ENCODE data around the gene KIAA1671. TPM values are rescaled to one million over a fixed set of nuclear protein-coding genes. Genes with fewer than 3 reads are reported as not detected.

Gene KIAA1671
- polyA plus RNA-seq, 3 donors = not detected

GRCh38 chr22:25008666-25009065 lies 56.1 kb downstream of the KIAA1671 start:
- Mint-ChIP-seq H3K27ac (no peak overlapping the region), H3K4me3 (no peak overlapping the region), H3K36me3 (no peaks in the 10 kb centered on the region), H3K9me3 (no peaks in the 10 kb centered on the region), H3K27me3 (ENCODE audit: low read depth in 3 of 3) (peaks cover 4 to 9% (median 8%) of the 10 kb centered on the region in 3 donors), H3K4me1 (no peaks in the 10 kb centered on the region)
- intact Hi-C loops (cut with micrococcal nuclease) = no loop called here
- H3K9ac ChIP-seq (ENCODE audit: insufficient read depth, low read length, poor library complexity, severe bottlenecking) = no peak overlapping the region
- H3K4me3 ChIP-seq (replicated peaks in 1 of 3; ENCODE audit: low read depth in 2 of 3, low read length in 3 of 3) = no peak overlapping the region
- H3K27me3 ChIP-seq (ENCODE audit: control insufficient read depth in 2 of 2, insufficient read depth in 2 of 2, low read length in 2 of 2) = no peaks in the 10 kb centered on the region
- WGBS (ENCODE audit: insufficient coverage) = 100% methylated on average over 1 of the region's 2 CpGs
- H4K20me1 ChIP-seq (ENCODE audit: insufficient read depth, low read length) = no peaks in the 10 kb centered on the region
- no peak overlapping the region for H2AFZ ChIP-seq (ENCODE audit: insufficient read depth, low read depth, low read length, poor library complexity, severe bottlenecking)
- no peak for TF ChIP-seq CTCF (IDR thresholded peaks at IDR 0.05)
- no peaks in the 10 kb centered on the region for H3K79me2 ChIP-seq (ENCODE audit: insufficient read depth, low read length)
- no peaks in the 10 kb centered on the region for H3K4me1 ChIP-seq (ENCODE audit: control insufficient read depth in 1 of 2, insufficient read depth in 2 of 2, low read length in 2 of 2)
- H3K9me3 ChIP-seq (replicated peaks in 1 of 2; ENCODE audit: control insufficient read depth in 1 of 2, insufficient read depth in 1 of 2, low read length in 2 of 2) = no peaks in the 10 kb centered on the region
- DNase-seq = no peak
- no peak overlapping the region for H3K4me2 ChIP-seq (replicated peaks; ENCODE audit: extremely low read depth, low read length, poor library complexity, severe bottlenecking)
- no peaks in the 10 kb centered on the region for H3K36me3 ChIP-seq (replicated peaks in 1 of 2; ENCODE audit: control insufficient read depth in 1 of 2, insufficient read depth in 2 of 2, low read length in 2 of 2)
- no peak overlapping the region for H3K27ac ChIP-seq (ENCODE audit: low read depth in 1 of 2, low read length in 2 of 2)

GRCh38 chr22:25012741-25013143 lies 60.2 kb downstream of the KIAA1671 start:
- Histone ChIP-seq H3K36me3 (replicated peaks in 1 of 2; ENCODE audit: control insufficient read depth in 1 of 2, insufficient read depth in 2 of 2, low read length in 2 of 2) (no peaks in the 10 kb centered on the region), H2AFZ (ENCODE audit: insufficient read depth, low read depth, low read length, poor library complexity, severe bottlenecking) (no peak overlapping the region), H4K20me1 (ENCODE audit: insufficient read depth, low read length) (no peaks in the 10 kb centered on the region), H3K9ac (ENCODE audit: insufficient read depth, low read length, poor library complexity, severe bottlenecking) (no peak overlapping the region), H3K27ac (ENCODE audit: low read depth in 1 of 2, low read length in 2 of 2) (no peak overlapping the region), H3K79me2 (ENCODE audit: insufficient read depth, low read length) (no peaks in the 10 kb centered on the region), H3K4me1 (ENCODE audit: control insufficient read depth in 1 of 2, insufficient read depth in 2 of 2, low read length in 2 of 2) (no peaks in the 10 kb centered on the region), H3K4me3 (replicated peaks in 1 of 3; ENCODE audit: low read depth in 2 of 3, low read length in 3 of 3) (no peak overlapping the region), H3K9me3 (replicated peaks in 1 of 2; ENCODE audit: control insufficient read depth in 1 of 2, insufficient read depth in 1 of 2, low read length in 2 of 2) (no peaks in the 10 kb centered on the region), H3K27me3 (ENCODE audit: control insufficient read depth in 2 of 2, insufficient read depth in 2 of 2, low read length in 2 of 2) (no peaks in the 10 kb centered on the region), H3K4me2 (replicated peaks; ENCODE audit: extremely low read depth, low read length, poor library complexity, severe bottlenecking) (no peak overlapping the region)
- H3K36me3 Mint-ChIP-seq = no peaks in the 10 kb centered on the region
- no peak overlapping the region for H3K4me3 Mint-ChIP-seq
- H3K9me3 Mint-ChIP-seq = peaks cover 0 to 3% (median 0%) of the 10 kb centered on the region in 7 donors
- no peaks in the 10 kb centered on the region for H3K4me1 Mint-ChIP-seq
- DNase-seq = no peak
- WGBS (ENCODE audit: insufficient coverage) = 100% methylated on average over 1 of the region's 2 CpGs
- intact Hi-C loops (cut with micrococcal nuclease) = no loop called here
- TF ChIP-seq CTCF (IDR thresholded peaks at IDR 0.05) = no peak
- no peak overlapping the region for H3K27ac Mint-ChIP-seq
- H3K27me3 Mint-ChIP-seq (ENCODE audit: low read depth in 3 of 3) = peaks cover under 1 to 9% (median 9%) of the 10 kb centered on the region in 3 donors

All from CD14-positive monocyte (primary cell).